K562 (cell line): ENCODE measurements around the gene RUNDC3A. TPM values are rescaled to one million over a fixed set of nuclear protein-coding genes. Genes with fewer than 3 reads are reported as not detected.
"Not testable (repeated sequence)": the region's sequence is repeated elsewhere in the genome, so short reads cannot be mapped to it uniquely, and the experiment has no call there.

Experiments used
- ATAC-seq: fragments of 200-7000 bp; cut with Tn5 transposase; 3 replicates; pipeline ENCODE4 v1.9.1; 2020; ENCODE audit warnings: moderate library complexity
- BruUV-seq: library from RNA; stranded (reverse); fragments of 400-500 nt; replicated peaks from 2 replicates; lab custom pipeline; 2021; lab: Mats Ljungman, UMichigan
- CTCF ChIA-PET: fragments of 300-600 bp; formaldehyde crosslinking; extraction: SDS; loops from one replicate; lab custom pipeline; 2021; ENCODE audit warnings: low intra/inter-chr PET ratio; lab: Yijun Ruan, JAX
- POLR2A ChIA-PET: fragments of 300-600, 350-650 bp; sonication (Branson Sonifier 250); formaldehyde crosslinking; extraction: SDS; loops from one replicate; lab custom pipeline; 2021; ENCODE audit warnings: antibody characterized with exemption, inconsistent platforms; lab: Yijun Ruan, JAX
- DNase-seq, 4 experiments: peaks; one replicate each; pipeline versions ENCODE4 v3.0.0 to v3.0.0-alpha.2; 2011 to 2018; ENCODE audit warnings: low spot score in 3 of 4, mixed read lengths in 3 of 4; ENCODE audit errors: extremely low read depth in 1 of 4
- FAIRE-seq: peaks from 2 replicates; lab custom pipeline; 2011; peaks lifted over from hg19 to GRCh38; lab: Jason Lieb, UNC
- H2AFZ ChIP-seq: 2 replicates; pipeline ENCODE4 v1.6.0; 2011; ENCODE audit warnings: low read depth, low read length, control low read depth, inconsistent platforms
- H3K27ac ChIP-seq: fragments of 200-600 bp; 3 replicates; pipeline ENCODE4 v1.8.0; 2011; ENCODE audit warnings: low read depth, mild to moderate bottlenecking, control low read depth, inconsistent platforms, low read length, moderate library complexity, mixed read lengths; ENCODE audit errors: extremely low read depth
- H3K27me3 ChIP-seq, 2 experiments: fragments of 300-600 bp in 1 of 2; 2 replicates in 1 of 2; 3 replicates in 1 of 2; pipeline versions ENCODE4 v1.6.0 to v1.8.0; 2011; ENCODE audit warnings: inconsistent platforms in 2 of 2, low read length in 2 of 2, mild to moderate bottlenecking in 1 of 2, mixed read lengths in 1 of 2, moderate library complexity in 1 of 2; ENCODE audit not compliant: control insufficient read depth in 2 of 2, insufficient read depth in 2 of 2
- H3K36me3 ChIP-seq: fragments of 300-600 bp; 3 replicates; pipeline ENCODE4 v1.8.0; 2011; ENCODE audit warnings: mild to moderate bottlenecking, low read length, inconsistent platforms; ENCODE audit not compliant: control insufficient read depth, insufficient read depth
- H3K4me1 ChIP-seq, 2 experiments: fragments of 200-600 bp in 1 of 2; replicated peaks in 1 of 2; 2 replicates in 1 of 2; 3 replicates in 1 of 2; pipeline versions ENCODE4 v1.5.1 to v1.8.0; 2011; ENCODE audit warnings: inconsistent platforms in 2 of 2, low read length in 2 of 2, mild to moderate bottlenecking in 1 of 2, mixed read lengths in 1 of 2, moderate library complexity in 1 of 2; ENCODE audit not compliant: control insufficient read depth in 2 of 2, insufficient read depth in 2 of 2
- H3K4me2 ChIP-seq: 2 replicates; pipeline ENCODE4 v1.6.1; 2011; ENCODE audit warnings: low read length, control low read depth, inconsistent platforms, mixed read lengths; ENCODE audit not compliant: insufficient read depth
- H3K4me3 ChIP-seq: fragments of 200-600 bp; sonication (generic), shearing (Covaris generic); 2 replicates; pipeline ENCODE4 v1.5.1; 2016; ENCODE audit warnings: control low read depth, inconsistent platforms
- H3K79me2 ChIP-seq: fragments of 200-600 bp; 3 replicates; pipeline ENCODE4 v1.8.0; 2011; ENCODE audit warnings: low read length, inconsistent platforms; ENCODE audit not compliant: control insufficient read depth, insufficient read depth
- H3K9ac ChIP-seq, 2 experiments: 2 replicates each; pipeline versions ENCODE4 v1.6.0 to v1.6.1; 2011; ENCODE audit warnings: low read depth in 2 of 2, low read length in 2 of 2, control low read depth in 1 of 2, inconsistent platforms in 1 of 2, mild to moderate bottlenecking in 1 of 2, mixed read lengths in 1 of 2; ENCODE audit not compliant: insufficient read depth in 1 of 2
- H3K9me1 ChIP-seq: one replicate; pipeline ENCODE4 v1.6.0; 2011; ENCODE audit warnings: inconsistent platforms, mild to moderate bottlenecking, low read length, moderate library complexity; ENCODE audit not compliant: control insufficient read depth, insufficient read depth
- H3K9me3 ChIP-seq: replicated peaks from 2 replicates; pipeline ENCODE4 v1.5.1; 2011; ENCODE audit warnings: low read depth, low read length, inconsistent platforms; ENCODE audit not compliant: control insufficient read depth, insufficient read depth
- H4K20me1 ChIP-seq: replicated peaks from 2 replicates; pipeline ENCODE4 v1.6.1; 2011; ENCODE audit warnings: low read length, inconsistent platforms, mixed read lengths; ENCODE audit not compliant: control insufficient read depth, insufficient read depth
- BCOR ChIP-seq: fragments of 450-650 bp; IDR thresholded peaks from 2 replicates; pipeline ENCODE4 v1.6.1; 2016
- C11orf30 ChIP-seq: fragments of 450-650 bp; IDR thresholded peaks from 2 replicates; pipeline ENCODE4 v1.6.1; 2016; ENCODE audit warnings: low read depth, mild to moderate bottlenecking
- CBFA2T3 ChIP-seq: fragments of 450-650 bp; IDR thresholded peaks from 2 replicates; pipeline ENCODE4 v1.6.1; 2017
- CEBPB ChIP-seq: fragments of 450-650 bp; IDR thresholded peaks from 2 replicates; pipeline ENCODE4 v1.6.1; 2016; ENCODE audit warnings: missing genetic modification characterization, missing compliant biosample characterization
- EP300 ChIP-seq: IDR thresholded peaks from 2 replicates; pipeline ENCODE4 v1.6.1; 2012; ENCODE audit warnings: low read length, improper control_type of control experiment
- HDAC8 ChIP-seq: fragments of 450-650 bp; IDR thresholded peaks from 2 replicates; pipeline ENCODE4 v1.6.1; 2016; ENCODE audit warnings: mild to moderate bottlenecking, missing genetic modification characterization, moderate library complexity, missing compliant biosample characterization
- JUNB ChIP-seq: fragments of 450-650 bp; formaldehyde crosslinking; conservative IDR thresholded peaks from 2 replicates; pipeline ENCODE4 v1.4.0; 2020; ENCODE audit warnings: mild to moderate bottlenecking
- MAFK ChIP-seq: IDR thresholded peaks from 2 replicates; pipeline ENCODE4 v1.6.1; 2011; ENCODE audit warnings: low read length, improper control_type of control experiment
- PML ChIP-seq: IDR thresholded peaks from 2 replicates; pipeline ENCODE4 v1.6.1; 2012; ENCODE audit warnings: low read length, inconsistent platforms
- RBM25 ChIP-seq: fragments of 200-400 bp; formaldehyde crosslinking; IDR thresholded peaks from 2 replicates; pipeline ENCODE4 v1.6.1; 2018; ENCODE audit warnings: low read length, low read depth, moderate library complexity; ENCODE audit not compliant: severe bottlenecking
- TFAM ChIP-seq: fragments of 250-450 bp; sonication (Bioruptor Pico); conservative IDR thresholded peaks from 2 replicates; pipeline ENCODE4 v1.5.0; 2021; ENCODE audit warnings: mild to moderate bottlenecking, moderate library complexity
- TSHZ1 ChIP-seq: fragments of 250-450 bp; sonication (Bioruptor Pico); IDR thresholded peaks from 2 replicates; pipeline ENCODE4 v1.4.0; 2020; ENCODE audit warnings: mild to moderate bottlenecking, moderate library complexity
- ZNF668 ChIP-seq: fragments of 250-450 bp; sonication (Bioruptor Pico); IDR thresholded peaks from 2 replicates; pipeline ENCODE4 v1.8.0; 2022; ENCODE audit warnings: mild to moderate bottlenecking, inconsistent platforms
- WGBS: fragments of 100-300 bp; shearing (Covaris generic); methylation state at CpG from one replicate; pipeline ENCODE4 v1.1.6; 2016; ENCODE audit warnings: low coverage, mixed read lengths; ENCODE audit not compliant: insufficient coverage; ENCODE audit errors: missing lambda C conversion rate; 5-methylcytosine and 5-hydroxymethylcytosine counted together
- in situ Hi-C: fragments of 300-500 bp; cut with MboI; formaldehyde crosslinking; loops from 4 replicates; pipeline ENCODE4 v1.15.0; 2018; ENCODE audit warnings: inconsistent platforms, mixed read lengths
- intact Hi-C: fragments of 100-400 bp; cut with micrococcal nuclease; formaldehyde crosslinking; loops from 2 replicates; pipeline ENCODE4 v1.14.2; 2022
- polyA plus RNA-seq, 8 experiments: library from polyadenylated mRNA; depleted of rRNA in 4 of 8; stranded (reverse) in 5 of 8; unstranded in 3 of 8; fragments of >200 nt; fragmentation: Nextera tagmentation in 2 of 8; fragmentation: Illumina TruSeq in 1 of 8; extraction: Ambion mirVana in 2 of 8; extraction: Trizol in 1 of 8; gene quantifications; 2 replicates each; pipeline versions ENCODE4 v1.2.1 to v1.2.3, GENCODE V29; 2011 to 2014; ENCODE audit warnings: inconsistent platforms in 1 of 8, missing spikeins in 1 of 8
- total RNA-seq, 7 experiments: library from RNA; depleted of rRNA in 6 of 7; stranded (reverse); fragments of >200 nt in 6 of 7; fragmentation: Illumina TruSeq in 2 of 7; extraction: Trizol in 2 of 7; gene quantifications; 2 replicates each; pipeline versions ENCODE4 v1.2.1 to v1.2.3, GENCODE V29; 2011 to 2021; ENCODE audit warnings: low replicate concordance in 1 of 7

The RUNDC3A gene
- total and polyA plus RNA-seq, 9 of the 15 experiments (the other 6 are each of a cell fraction or from before 2014, with no cell fraction given): not detected

GRCh38 chr17:44365051-44365450, 56.6 kb downstream of the RUNDC3A start:
- intact Hi-C loops, FAIRE-seq, DNase-seq, H3K27ac ChIP-seq, H3K4me3 ChIP-seq, BruUV-seq, CTCF ChIA-PET, H3K27me3 ChIP-seq, H3K36me3 ChIP-seq, H3K4me2 ChIP-seq, in situ Hi-C loops, H4K20me1 ChIP-seq, ATAC-seq, H2AFZ ChIP-seq, H3K9me3 ChIP-seq, H3K9me1 ChIP-seq, H3K9ac ChIP-seq, H3K79me2 ChIP-seq: not testable (repeated sequence)
- 51% methylated on average over 4 of the region's 5 CpGs for WGBS
- TF ChIP-seq C11orf30: 0 out of 2 replicates have a peak, but pooled peaks have one; percentile 4
- peaks cover 5 to 31% of the 10 kb centered on the region in 2 experiments; a peak in 4 of 5 replicates for H3K4me1 ChIP-seq
- POLR2A ChIA-PET: interaction anchor here (0.9 kb wide), 1 partner anchor 32 kb away, joined by 3 read pairs; no protein-coding TSS in a partner anchor

- WGBS: 8% methylated on average over 7 of the region's 7 CpGs
- no peak overlapping the region for H3K4me3 ChIP-seq
- ATAC-seq (no peak), FAIRE-seq (no peak), DNase-seq (no peak)
- no peaks in the 10 kb centered on the region for H4K20me1 ChIP-seq
- H3K9me3 ChIP-seq: no peaks in the 10 kb centered on the region
- in situ Hi-C loops: no loop called here
- H3K9ac ChIP-seq: no peak overlapping the region
- H3K79me2 ChIP-seq: no peaks in the 10 kb centered on the region
- no peaks in the 10 kb centered on the region for H3K36me3 ChIP-seq
- no TSS peak for BruUV-seq
- peak overlapping the region; percentile 12; the same call in 1 of the 2 replicates for H2AFZ ChIP-seq
- H3K27me3 ChIP-seq: no peaks in the 10 kb centered on the region; a peak in 1 of 5 replicates
- POLR2A ChIA-PET: interaction anchor here (0.8 to 1.6 kb wide), 3 partner anchors 12 to 181 kb away, joined by 3 to 7 read pairs (median 4); partner anchors contain the start of gene TMUB2
- no peak overlapping the region for H3K27ac ChIP-seq
- CTCF ChIA-PET: no interaction called here
- intact Hi-C loops: no loop called here
- H3K4me1 ChIP-seq: peaks cover 5 to 19% of the 10 kb centered on the region in 2 experiments; a peak in 4 of 5 replicates
- H3K4me2 ChIP-seq: no peak overlapping the region; the same call in 1 of the 2 replicates
- H3K9me1 ChIP-seq: no peaks in the 10 kb centered on the region
- TF ChIP-seq HDAC8 (no peak), RBM25 (peak; percentile 62), EP300 (no peak), PML (no peak), CBFA2T3 (0 out of 2 replicates have a peak, but pooled peaks have one; percentile 10), TFAM (CRISPR knock-in tag) (no peak), BCOR (peak; percentile 56; the same call in 1 of the 2 replicates), JUNB (CRISPR knock-in tag) (no peak), TSHZ1 (CRISPR knock-in tag) (no peak), MAFK (no peak), CEBPB (tag) (no peak), ZNF668 (CRISPR knock-in tag) (no peak)
These were observed 59.0 kb downstream of the RUNDC3A start for GRCh38 chr17:44367231-44367979.
